GM18519 (cell line): ENCODE data around the gene XKR8.

Experiments used
- ATAC-seq: cut with Tn5 transposase; IDR thresholded peaks from one replicate; pipeline ENCODE4 v1.9.1; 2021; ENCODE audit warnings: mild to moderate bottlenecking, moderate library complexity; ENCODE audit not compliant: unreplicated experiment, low FRiP score

The XKR8 gene

DNA sequence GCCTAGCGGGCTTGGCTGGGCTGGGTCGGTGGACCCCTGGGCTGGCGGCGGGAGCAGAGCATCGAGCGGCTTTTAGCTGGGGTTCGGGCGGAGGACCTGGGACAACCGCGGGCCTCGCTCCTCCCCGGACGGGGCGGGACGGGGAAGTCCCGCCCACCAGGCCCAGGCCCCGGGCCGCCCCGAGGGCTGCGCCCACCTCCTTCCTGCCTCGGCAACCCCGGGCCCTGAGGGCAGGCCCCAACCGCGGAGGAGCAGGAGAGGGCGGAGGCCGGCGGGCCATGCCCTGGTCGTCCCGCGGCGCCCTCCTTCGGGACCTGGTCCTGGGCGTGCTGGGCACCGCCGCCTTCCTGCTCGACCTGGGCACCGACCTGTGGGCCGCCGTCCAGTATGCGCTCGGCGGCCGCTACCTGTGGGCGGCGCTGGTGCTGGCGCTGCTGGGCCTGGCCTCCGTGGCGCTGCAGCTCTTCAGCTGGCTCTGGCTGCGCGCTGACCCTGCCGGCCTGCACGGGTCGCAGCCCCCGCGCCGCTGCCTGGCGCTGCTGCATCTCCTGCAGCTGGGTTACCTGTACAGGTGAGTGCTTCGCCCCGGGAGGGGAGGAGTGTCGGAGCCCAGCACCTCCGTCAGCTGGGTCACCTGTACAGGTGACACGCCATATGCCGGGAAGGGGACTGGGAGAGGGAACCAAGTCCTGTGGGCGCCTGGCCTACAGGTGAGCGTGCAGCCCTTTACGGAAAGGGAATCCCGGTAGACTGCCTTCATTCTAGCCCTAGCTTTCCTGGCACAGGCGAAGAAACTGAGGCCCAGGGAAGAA is at the start of gene XKR8:
Gene XKR8, plus strand, starts transcription at position 182 of the 812 bp plus-strand sequence. Its CDS starts 97 bp downstream, at position 279.
- no peak for ATAC-seq

DNA sequence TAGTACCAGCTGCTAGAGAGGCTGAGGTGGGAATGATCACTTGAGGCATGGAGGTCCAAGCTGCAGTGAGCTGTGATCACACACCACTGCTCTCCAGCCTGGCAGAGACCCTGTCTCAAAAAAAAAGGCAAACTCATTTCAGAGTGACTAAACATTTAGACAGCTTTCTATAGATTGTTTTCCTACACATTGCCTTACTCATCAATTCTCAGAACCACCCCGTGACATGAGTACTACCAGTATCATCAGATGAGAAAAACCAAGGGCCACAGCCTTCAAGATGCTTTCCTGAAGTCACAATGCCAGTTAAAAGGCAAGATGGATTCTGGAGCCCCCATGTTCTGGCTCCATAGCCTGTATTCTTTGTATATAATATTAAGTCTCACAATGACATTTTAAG is 47.3 kb upstream of the XKR8 start:
- no peak for ATAC-seq

DNA sequence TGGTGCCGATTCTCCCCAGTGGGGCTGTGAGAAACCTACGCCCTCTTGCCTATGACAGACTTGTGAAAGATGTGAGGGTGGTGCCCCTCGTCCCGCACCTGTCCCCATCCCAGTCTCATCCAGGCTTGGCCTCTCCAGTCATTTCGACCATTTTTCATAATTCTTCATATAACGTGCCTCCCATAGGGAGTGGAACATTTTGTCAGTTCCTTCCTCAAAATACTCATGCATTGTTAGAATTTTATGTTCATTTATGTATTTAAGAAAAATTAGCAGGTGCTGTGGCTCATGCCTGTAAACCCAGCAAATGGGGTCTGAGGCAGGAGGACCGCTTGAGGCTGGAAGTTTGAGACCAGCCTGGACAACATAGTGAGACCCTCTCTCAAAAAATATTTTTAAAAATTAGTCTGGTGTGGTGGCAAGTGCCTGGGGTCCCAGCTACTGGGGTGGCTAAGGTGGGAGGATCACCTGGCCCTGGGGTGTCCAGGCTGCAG is 44.6 kb upstream of the XKR8 start:
- no peak for ATAC-seq

DNA sequence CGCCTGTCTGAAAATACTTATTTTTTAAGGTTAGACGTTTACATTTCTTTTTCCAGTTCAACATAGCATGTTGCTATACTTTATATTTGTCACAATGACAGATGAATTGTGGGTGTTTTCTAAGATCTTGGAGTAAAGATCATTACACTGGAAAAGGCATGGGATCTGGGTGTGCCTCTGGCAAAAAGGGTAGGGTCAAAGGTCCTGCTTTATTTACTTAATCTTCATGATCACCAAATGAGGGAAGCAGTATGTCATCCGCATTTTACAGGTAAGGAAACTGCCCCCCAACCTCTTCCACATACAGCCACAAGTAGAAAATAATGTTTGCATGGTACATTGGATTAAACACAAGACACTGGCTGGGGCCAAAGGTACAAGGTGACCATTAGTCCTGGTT is 37.5 kb upstream of the XKR8 start:
- ATAC-seq: no peak

DNA sequence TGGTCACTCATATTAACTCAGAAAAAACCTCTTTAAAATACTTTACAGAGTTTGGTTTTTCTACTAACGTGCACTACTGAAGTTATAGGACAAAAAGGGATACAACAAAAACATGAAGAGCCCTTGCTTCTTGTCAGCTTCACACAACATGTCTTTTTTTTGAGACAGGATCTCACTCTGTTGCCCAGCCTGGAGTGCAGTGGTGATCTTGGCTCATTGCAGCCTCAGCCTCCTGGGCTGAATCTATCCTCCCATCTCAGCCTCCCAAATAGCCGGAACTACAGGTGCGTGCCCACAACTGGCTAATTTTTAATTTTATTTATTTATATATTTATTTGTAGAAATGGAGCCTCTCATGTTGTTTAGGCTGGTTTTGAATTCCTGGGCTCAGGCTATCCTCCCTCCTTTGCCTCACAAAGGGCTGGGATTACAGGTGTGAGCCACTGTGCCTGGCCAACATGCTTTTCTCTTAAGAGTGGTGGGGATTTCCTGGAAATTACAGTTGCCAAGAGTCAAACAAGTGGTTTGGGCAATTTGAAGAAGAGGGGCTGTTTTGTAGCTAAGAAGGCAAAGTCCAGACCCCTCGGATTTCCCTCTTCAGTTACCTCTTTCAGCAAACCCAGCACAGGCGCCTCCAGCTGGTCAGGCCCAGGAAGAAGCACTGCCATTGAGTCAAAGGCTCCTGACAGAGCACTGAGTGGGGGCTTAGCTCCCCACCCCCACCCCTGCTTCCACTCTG is 31.4 kb upstream of the XKR8 start:
- ATAC-seq: no peak

- ATAC-seq: no peak
Measured at GRCh38 chr1:27931184-27931583, 28.6 kb upstream of the XKR8 start.

GRCh38 chr1:27931759-27932158 is 28.0 kb upstream of the XKR8 start:
- no peak for ATAC-seq

DNA sequence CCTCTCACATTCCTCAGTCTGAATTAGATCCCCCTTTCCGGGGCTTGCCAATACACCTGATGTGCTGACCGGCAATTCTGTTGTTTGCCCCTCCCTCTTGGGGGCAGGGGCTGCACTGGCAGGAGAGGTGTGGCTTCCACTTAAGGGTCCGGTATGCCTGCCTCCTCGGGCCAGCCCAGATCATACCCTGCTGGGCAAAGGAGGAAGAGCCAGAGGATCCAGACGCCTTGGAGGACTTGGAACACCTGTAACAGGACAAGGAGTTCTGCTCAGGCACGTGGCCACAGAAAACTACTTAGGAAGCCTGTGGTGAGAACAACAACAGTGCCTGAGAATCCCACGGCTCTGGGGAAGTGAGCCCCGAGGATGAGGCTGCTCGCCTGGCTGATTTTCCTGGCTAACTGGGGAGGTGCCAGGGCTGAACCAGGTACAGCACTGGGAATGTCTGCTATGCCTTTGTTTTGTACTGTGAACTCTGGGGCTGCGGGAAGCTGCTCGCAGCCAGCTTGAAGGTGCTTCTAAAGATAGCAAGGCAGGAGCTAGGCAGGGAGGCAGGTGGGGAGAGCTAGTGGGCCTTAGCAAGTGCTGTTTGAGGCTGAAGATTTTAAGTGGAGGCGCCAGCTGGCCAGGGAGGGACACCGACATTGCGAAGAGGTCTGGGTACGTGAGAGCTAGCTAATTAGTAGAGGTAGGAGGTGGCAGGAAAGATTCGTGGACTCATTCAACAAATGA is 24.8 kb upstream of the XKR8 start, which contains the start of gene SMPDL3B:
Gene SMPDL3B, plus strand, starts transcription at position 183 of the 732 bp plus-strand sequence. Its CDS starts 184 bp downstream, at position 367.
- ATAC-seq: no peak

DNA sequence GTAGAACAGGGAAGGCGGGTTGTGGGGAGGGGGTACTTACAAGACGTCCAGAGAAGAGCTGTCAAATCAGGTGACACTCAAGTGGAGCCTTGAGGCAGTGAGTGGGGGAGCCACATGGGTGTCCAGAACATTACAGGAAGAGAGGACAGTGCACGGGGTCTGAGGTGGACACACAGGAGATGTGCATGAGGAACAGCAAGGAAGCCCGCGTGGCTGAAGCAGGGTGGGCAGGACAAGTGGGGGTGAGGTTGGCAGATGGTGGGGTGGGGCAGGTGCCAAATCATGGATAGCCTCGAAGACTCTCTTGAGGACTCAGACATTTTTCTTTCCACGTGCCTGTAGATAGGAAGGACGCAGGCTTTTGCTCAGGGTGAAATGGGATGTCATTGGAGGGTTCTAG is 24.1 kb upstream of the XKR8 start:
- no peak for ATAC-seq

DNA sequence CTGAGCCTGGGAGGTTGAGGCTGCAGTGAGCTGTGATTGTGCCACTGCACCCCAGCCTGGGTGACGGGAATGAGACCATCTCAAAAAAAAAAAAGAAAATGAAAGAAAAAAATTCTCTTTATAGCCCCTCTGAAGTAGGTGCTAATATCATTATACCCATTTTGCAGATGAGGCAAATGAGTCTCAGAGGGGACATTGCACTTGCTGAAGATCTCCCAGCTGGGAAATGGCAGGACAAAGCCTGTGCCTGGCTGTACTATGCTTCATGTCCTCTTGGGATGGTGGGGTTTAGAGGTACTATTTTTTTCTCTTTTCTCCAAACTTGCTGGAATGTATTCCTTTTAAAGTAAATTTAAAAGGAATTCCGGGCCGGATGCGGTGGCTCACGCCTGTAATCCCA is 23.4 kb upstream of the XKR8 start:
- no peak for ATAC-seq

DNA sequence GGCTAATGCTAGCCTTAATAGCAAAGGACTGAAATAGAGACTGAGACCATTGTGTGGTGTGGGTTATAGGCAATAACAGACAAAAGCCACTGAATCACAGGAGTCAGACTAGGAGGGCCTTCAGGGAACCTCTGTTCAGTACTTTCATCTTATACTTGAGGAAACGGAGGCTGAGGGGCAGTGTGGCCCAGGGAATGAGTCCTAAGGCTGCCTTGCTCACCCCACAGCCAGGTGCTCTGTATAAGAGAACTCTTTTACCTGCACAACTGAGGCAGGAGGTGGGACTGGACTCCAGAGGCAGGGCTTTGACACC is 22.3 kb upstream of the XKR8 start:
- ATAC-seq: no peak

DNA sequence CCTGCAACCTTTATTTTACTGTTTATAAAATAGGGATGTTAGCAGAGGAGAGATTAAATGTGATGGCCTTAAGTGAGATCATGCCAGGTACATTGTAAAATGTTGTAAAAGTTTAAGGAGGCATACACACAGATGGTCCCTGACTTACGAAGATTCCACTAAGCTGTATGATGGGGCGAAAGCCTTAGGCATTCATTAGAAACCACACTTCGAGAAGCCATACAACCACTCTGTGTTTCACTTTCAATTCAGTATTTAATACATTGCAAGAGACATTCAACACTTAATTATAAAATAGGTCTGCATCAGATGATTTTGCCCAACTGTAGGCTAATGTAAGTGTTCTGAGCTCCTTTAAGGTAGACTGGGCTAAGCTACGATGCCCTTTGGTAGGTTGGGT is 21.3 kb upstream of the XKR8 start:
- no peak for ATAC-seq

DNA sequence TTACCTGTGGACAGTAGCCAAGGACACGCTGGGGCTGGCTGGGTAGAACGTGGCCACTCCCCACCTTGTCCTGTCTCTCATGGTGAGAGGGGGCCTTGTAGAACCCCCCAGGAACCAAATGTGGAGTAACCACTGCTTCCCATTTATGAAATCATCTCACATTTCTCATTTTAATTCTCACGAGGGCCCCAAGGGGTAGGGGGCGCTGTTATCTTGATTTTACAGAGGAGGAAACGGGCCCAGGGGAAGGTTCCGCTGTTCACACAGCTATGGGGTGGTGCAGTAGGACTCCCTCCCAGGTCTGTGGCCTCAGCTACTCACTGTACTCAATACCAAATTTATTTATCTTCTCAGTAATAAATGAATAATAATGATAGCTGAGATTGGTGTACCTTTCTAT is 19.5 kb upstream of the XKR8 start:
- ATAC-seq: no peak

- no peak for ATAC-seq
Measured at GRCh38 chr1:27940870-27941560, 18.8 kb upstream of the XKR8 start.

DNA sequence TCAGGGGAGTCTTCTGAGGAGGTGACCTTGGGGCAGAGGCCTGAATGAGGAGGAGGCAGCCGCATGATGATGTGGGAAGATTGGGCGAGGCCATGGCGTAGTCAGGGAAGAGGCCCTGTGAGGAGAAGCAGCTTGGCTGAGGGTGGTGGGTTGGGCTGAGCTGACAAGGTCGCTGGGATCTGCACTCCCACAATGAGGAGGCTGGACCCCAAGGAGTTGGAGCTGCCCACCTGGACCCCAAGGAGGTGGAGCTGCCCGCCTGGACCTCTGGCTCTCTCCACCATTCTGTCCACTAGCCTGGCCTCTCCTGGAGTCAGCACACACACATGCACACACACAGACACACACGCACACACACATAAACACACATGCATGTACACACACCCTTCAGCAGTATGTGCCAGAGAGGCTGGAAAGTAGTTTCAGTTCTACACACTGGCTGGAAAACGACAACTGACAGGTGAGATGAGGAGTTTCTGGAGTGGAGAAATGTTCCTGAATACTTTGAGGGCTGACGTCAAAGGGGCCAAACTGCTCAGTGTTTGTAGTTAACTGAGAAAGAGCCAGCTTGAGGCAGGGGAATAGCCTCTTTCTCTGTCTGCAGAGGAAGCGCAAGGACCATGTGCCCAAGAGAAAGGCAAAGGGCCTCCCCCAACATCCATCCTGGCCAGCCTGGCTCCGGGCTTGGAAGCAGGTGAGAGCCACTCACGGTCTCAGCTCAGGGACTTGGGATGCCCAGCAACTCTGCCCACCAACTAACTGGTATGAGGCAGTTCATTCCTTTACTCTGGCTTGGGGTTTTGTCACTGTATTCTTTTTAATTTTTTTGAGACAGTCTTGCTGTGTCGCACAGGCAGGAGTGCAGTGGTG is 17.9 kb upstream of the XKR8 start:
- no peak for ATAC-seq

- ATAC-seq: no peak
Measured at GRCh38 chr1:27945020-27945419, 14.8 kb upstream of the XKR8 start.

- no peak for ATAC-seq
Measured at GRCh38 chr1:27949027-27949426, 10.7 kb upstream of the XKR8 start.

DNA sequence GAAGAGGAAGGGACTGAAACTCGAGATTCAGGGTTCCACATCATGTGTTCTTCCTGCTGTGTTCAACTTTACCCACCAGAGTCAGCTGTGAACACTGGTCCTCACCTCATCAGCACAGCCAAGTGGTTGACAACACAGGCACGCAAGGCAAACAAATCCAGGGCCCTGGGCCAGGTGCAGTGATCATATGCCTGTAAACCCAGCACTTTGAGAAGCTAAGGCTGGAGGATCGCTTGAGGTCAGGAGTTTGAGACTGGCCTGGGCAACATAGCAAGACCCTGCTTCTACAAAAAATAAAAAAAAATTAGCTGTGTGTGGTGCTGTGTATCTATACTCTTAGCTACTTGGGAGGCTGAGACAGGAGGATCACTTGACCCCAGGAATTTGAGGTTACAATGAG is 8.4 kb upstream of the XKR8 start:
- ATAC-seq: no peak

DNA sequence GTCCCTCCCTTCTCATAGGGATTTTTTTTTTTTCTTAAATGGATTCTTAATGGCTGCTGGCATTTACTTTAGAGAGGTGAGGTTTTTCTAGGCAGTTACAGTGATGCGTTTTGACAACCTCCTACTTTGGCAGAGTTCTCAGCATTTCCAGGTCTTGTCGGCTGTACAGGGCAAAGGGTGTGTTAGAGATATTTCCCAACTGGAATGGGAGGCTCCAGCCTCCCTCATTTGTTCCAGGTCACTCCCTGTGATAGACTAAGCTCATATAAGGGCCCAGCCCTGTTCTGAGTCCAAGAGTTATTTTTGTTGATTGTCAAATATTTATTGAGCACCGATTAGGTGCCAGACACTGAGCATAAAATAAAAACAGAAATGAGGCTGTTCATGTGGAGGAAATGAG is 7.6 kb upstream of the XKR8 start:
- ATAC-seq: no peak

- ATAC-seq: no peak
Measured at GRCh38 chr1:27954186-27954585, 5.6 kb upstream of the XKR8 start.
